HG03432 (cell line): ENCODE measurements around the gene ZNF429.
"Not testable (repeated sequence)": the region's sequence is repeated elsewhere in the genome, so short reads cannot be mapped to it uniquely, and the experiment has no call there.

Experiments used
- ATAC-seq: cut with Tn5 transposase; IDR thresholded peaks from one replicate; pipeline ENCODE4 v1.9.1; 2021; ENCODE audit warnings: mild to moderate bottlenecking, moderate library complexity; ENCODE audit not compliant: unreplicated experiment

Gene ZNF429

GRCh38 chr19:21587549-21587948 lies 82.1 kb downstream of the ZNF429 start:
- no peak for ATAC-seq

GRCh38 chr19:21588065-21588601 lies 82.7 kb downstream of the ZNF429 start:
- ATAC-seq = no peak

- ATAC-seq = no peak
Measured at GRCh38 chr19:21590867-21591266, 85.5 kb downstream of the ZNF429 start.

GRCh38 chr19:21593008-21593481 lies 87.6 kb downstream of the ZNF429 start:
- ATAC-seq = no peak

- no peak for ATAC-seq
Measured at GRCh38 chr19:21593502-21593901, 88.1 kb downstream of the ZNF429 start.

- ATAC-seq = no peak
Measured at GRCh38 chr19:21593934-21594820, 88.8 kb downstream of the ZNF429 start.

GRCh38 chr19:21595185-21595584 lies 89.8 kb downstream of the ZNF429 start:
- ATAC-seq = no peak

- ATAC-seq = no peak
Measured at GRCh38 chr19:21602082-21602658, 96.8 kb downstream of the ZNF429 start.

- not testable (repeated sequence) for ATAC-seq
Measured at GRCh38 chr19:21602659-21603430, 97.4 kb downstream of the ZNF429 start.

- no peak for ATAC-seq
Measured at GRCh38 chr19:21603431-21604231, 98.2 kb downstream of the ZNF429 start.

- no peak for ATAC-seq
Measured at GRCh38 chr19:21604351-21604926, 99.0 kb downstream of the ZNF429 start.
